CD4-positive, alpha-beta T cell treated with Interleukin-15 for 1 hour (primary cell): ENCODE measurements around the gene ENTPD1.
"Not testable (repeated sequence)": the region's sequence is repeated elsewhere in the genome, so short reads cannot be mapped to it uniquely, and the experiment has no call there.

Experiments
- DNase-seq: peaks from one replicate; pipeline ENCODE4 v3.0.0-alpha.2; 2020

ENTPD1 gene

DNA sequence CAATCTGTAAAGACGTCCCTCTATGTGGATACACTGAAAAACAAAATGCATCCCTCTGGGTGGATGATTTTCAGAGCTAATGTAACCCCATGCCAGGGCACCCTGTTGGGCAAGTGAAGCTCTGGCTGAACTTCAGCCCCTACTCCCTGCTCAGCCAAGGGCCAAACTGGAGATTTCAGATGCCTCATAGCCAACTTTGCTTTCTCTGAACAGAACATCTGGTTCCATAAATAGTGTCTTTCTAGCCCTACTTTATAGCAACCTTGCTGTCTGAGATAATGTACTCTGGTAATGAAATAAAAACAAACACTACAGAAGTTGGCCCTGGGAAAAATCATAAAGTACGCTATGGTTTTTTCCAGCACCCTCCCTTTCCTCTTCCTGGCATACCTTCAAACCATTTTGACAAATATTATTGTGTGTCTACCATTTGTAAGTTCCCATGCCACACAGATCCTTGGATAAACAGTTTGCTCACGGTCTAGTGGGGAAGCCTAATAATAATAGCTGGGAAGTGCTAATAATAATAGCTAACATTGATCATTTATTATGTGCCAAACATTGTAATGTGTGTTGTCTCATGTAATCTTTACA is 3.4 kb downstream of the ENTPD1 start:
- no peak for DNase-seq

DNA sequence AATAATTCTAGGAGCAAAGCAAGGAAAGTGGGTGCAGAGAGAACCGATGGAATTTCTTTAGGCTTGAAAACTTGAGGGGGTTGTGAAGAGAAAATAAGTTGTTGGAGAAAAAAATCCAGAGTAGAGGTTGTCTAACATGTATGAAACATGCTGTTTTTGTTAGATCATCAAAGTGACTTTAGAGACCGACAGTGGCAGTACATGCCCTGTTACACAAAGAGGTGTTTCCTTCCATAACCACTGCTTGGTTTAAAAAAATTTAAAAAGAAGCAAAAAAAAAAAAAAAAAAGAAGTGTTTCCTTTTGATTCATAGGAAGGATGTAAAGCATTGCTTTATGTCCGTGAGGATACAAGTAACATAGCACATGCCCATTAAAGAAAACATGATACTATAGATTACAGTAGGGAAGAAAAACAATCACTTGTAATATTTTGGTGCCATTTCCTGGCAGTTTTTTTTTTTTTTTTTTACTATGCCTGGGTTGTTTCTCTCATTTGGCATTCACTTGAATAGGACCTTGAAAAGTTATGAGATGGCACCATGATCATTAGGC is 6.1 kb downstream of the ENTPD1 start:
- no peak for DNase-seq

DNA sequence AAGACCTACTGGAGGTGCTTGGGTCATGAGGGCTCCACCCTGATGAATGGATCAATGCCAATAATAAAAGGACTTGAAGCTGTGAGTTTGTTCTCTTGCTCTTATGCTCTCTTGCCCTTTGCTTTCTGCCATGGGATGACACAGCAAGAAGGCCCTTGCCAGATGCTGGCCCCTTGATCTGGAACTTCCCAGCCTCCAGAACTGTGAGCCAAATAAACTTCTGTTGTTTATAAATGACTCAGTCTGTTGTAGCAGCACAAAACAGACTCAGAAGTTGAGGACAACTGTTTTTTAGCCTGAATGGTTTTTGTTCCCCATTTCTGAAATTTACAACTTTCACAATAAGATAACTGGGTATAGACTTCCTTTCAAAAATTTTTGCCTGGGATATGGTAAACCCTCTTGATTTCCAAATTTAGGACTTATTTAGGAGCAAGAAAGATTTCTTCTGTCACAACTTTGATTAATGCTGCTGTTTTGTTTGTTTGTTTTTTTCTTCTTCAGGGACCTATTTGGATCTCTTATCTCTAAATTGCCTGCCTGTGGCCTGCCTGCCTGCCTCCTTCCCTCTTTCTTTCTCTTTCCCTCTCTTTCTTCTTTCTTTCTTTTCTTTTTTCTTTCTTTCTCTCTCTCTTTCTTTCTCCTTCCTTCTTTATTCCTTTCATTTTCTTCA is 12.1 kb downstream of the ENTPD1 start:
- peak; percentile 76 for DNase-seq

DNA sequence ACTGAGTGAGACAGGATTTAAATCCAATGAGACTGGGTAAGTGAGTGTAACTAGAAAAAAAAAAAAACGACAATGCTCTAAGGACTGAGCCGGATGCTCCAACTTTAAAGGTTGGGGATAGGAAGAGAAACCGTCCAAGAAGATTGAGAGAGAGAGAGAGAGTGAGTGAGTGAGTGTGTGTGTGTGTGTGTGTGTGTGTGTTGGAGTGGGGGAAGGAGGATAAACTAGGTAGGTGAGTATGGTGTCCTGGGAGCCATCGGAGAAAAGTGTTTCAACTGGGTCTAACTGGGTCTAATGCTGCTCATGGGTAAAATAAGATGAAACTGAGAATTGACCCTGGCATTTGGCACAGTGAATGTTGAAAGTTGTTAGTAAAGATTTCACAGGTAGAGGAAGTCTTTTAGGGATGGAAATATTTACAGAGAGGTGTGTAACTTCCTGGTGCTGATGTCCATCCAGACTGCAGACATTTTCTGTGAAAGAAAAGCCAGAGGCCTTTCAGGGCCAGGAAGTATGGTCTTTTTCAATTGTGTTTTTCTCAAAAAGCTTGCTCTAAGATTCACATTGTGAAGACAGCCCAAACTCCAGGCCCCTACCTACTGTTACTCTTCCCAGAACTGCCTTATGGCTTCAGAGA is 14.2 kb downstream of the ENTPD1 start:
- DNase-seq, result no peak

DNA sequence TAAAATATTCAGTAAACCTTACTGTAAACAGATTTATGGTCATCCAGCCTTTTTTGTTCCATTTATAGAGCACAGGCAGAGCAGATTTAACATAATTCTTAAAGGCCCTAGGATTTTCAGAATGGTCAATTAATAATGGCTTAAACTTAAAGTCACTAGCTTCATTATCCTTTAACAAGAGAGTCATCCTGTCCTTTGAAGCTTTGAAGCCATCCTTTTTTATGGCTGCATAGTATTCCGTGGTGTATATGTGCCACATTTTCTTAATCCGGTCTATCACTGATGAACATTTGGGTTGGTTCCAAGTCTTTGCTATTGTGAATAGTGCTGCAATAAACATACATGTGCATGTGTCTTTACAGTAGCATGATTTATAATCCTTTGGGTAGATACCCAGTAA is 17.5 kb downstream of the ENTPD1 start:
- DNase-seq, result not testable (repeated sequence)

DNA sequence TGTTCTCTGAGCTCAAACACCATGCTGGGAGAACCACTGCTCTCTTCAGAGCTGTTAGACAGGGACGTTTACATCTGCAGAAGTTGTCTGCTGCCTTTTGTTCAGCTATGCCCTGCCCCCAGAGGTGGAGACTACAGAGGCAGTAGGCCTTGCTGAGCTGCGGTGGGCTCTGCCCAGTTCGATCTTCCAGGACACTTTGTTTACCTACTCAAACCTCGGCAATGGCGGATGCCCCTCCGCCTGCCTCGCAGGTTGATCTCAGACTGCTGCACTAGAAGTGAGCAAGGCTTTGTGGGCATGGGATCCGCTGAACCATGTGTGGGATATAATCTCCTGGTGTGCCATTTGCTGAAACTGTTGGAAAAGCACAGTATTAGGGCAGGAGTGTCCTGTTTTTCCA is 21.7 kb downstream of the ENTPD1 start:
- not testable (repeated sequence) for DNase-seq

DNA sequence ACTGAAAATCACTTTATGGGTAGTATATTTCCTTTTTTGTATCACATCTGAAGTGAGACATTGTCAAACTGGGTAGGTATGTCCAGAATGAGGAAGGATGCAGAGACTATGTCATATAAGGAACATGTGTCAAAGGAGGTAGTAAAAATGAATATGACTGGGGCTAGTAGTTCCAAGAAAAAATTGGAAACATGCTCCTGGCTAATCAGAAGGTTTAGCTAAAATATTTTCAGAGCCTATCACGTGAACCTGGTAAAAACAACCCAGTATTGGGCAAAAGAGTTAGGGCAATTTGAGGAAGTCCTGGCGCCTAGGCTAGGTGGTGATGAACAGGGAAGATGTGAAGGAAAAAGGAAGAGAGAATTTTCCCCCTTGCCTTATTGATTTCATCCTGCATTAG is 26.4 kb downstream of the ENTPD1 start:
- DNase-seq, result no peak

DNA sequence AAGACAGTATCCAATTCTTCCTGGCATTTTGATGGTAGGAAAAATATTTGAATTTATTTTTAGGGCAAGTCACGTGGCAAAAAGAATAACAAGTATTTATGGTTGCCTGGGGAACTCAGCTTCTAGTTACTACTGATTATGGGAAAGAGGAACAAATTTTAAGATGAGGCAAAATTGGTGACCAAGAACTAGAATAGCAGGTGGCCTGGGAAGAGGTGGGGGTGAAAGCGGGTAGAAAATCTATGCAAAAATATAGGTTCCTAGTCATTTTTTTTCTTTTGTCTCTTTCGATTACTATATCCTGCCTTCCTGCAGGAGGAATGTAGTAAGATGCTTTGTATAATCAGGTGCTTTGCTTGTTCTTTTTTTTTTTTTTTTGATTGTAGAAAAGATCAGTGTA is 27.8 kb downstream of the ENTPD1 start:
- peak; percentile 38 for DNase-seq

DNA sequence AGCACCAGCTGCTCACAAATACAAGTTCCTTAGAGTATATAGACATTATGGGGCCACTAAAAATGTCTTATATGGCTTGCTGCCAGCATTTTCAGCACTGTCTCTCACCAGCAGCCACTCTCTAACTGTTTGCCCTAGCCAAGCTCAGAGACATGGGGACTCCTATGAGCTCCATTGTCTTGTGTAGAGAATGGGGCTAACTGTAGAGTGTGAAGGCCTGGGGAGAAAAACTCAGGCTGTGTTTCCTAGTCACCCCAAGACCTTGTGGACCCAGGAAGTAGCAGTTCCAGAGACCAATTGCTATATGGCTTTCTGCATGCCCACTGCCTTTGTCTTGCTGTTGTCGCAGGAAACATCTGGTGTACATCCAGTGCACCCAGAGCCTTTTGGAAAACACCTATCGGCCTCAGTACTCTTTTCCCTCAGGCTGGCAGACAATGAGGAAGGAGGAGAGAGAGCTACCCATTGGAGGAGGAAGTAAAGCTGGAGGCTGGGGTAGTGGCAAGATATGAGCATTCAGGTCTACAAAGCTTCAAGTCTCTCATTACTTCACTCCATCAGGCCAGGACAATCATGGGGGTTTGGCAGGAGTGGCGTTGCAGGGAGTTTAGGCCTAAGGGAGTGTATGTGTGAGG is 28.4 kb downstream of the ENTPD1 start:
- DNase-seq, result no peak

DNA sequence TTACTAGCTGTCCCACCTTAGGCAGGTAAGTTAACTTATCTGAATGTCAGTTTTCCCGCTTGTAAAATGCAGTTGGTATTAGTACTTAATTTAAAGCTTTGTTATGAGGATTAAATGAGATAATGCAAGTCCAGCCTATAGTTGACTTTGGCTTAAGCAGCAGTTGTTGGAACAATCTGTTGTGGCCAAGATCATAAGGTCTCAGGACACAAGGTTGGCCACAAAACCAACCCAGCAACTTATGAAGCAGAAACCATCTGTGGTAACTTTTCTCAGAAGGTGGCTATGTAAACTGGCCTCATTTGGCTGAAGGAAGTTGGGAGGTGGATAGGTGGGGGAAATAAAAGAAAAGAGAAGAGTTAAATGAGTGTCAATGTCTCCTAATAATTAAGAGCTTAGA is 29.4 kb downstream of the ENTPD1 start:
- DNase-seq, result no peak

DNA sequence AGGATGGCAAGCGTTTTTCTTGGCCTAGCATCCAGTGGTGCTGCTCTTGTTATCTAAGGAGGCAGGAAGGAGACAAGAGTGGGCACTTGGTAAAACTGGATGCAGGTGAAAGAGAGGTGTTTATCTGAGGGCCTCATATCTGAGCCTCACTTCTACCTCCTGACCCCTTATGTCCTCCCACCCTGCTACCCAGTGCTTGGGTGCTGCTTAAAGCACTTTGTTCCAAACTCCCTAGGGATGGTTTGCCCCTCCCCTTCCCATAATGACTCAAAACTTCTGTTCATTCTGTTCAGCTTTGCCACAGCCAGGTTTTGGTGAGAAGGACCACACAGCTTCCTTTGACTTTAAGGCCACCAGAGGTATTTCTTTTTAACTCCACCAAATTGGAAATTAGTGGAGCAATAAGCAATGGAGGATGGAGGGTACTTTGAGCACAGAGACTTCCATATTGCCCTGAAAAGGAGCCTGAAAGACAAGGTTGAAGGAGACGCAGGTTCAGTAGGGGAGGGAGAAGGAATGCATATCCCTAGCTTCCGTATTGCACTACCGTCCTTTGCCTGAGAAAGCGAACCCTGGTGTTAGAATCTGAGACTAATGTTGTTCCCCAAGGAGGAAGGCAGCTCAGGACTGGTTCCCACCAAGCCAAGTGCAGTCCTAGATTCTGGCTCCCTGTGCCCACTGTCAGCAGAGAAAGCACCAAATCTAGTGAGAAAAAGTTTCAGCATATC is 30.1 kb downstream of the ENTPD1 start:
- DNase-seq, result no peak

DNA sequence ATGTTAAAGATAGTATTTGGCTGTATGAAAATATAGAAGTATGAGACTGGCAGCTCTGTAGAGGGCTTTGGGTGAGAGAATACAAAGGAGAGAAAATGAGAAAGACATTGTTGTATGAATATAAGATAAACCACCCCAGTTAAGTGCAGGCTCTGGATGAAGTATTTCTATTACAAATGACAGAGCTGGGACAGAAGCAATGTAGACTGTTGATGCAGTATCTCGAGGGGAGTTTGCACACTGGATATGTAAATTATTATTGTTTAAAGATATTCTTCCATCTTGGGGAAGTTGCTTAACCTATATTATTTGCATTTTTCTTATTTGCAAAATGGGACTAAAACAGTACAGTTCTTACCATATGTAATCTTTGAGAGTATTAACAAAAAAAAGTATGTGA is 31.5 kb downstream of the ENTPD1 start:
- no peak for DNase-seq

DNA sequence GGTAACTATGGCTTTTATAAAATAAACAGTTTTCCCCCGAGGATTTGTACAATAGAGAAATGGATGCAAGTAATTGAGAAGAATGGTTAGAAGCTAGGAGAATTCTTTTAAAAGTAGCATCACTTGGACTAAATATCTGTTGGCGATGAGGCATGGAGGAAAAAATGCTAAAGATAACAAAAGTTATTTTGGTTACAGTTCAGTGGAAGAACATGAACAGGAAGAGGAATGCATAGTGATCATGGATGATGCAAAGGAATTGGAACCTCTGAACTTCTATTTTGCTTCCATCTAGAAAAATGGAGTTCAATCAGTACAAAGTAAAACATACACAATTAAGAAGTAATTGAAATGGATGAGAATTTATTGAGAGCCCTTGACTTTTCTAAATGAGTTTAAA is 32.9 kb downstream of the ENTPD1 start:
- no peak for DNase-seq

DNA sequence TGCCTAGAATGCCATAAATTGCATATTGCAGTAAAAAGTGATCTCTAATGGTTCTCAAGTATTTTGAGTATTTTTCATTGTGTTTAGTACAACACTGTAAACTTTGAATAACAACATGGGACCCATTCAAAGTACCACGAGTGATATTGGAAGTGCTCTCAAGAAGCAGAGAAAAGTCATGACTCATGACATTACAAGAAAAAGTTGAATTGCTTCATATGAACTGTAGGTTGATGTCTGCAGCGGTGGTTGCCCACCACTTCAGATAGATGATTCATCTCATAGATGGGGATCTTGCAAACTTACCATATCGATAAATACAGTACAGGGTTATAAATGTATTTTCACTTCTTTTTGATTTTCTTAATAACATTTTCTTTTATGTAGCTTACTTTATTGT is 33.9 kb downstream of the ENTPD1 start:
- DNase-seq, result no peak

DNA sequence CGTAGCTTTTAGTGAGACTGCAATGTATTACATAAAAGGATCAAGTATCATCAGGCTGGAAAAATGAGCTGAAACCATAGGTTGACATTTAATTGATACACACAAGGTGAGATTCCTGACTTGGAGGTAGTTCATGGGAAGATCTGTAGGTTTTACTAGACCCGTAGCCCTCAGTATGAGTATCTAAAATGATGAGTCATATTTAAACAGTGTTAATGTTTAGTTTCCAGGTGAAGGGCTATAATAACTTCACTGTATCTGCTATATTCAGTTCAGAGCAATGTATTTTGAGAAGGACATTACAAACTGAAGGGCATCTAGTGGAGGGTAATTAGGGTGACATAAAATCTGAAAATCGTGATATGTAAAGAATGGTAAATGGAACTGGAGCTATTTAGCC is 35.0 kb downstream of the ENTPD1 start:
- no peak for DNase-seq

DNA sequence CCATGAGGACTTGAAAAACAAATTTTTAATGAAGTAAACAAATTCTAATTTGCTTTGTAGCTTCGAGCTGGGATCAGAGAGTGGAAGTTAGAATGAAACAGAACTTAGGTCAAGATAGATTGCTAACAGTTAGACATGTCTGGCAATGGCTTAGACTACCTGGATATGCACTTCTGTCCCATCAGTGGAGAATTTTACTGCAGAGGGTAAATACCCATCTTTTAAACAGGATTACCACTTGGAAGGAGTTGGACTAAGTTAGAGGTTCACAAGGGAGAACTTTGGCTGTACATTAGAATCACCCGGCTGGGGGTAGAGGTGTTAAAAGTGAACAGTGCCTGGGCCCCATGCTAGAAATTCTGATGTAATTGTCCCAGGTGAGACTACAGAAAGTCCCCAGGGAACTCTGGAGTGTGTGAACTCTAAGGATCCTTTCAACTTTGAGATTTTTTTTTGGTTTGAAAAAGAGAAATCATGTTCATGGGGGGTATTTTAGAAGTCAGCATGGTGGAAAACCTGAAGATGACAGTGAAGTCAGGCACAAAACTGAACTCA is 35.5 kb downstream of the ENTPD1 start:
- no peak for DNase-seq

DNA sequence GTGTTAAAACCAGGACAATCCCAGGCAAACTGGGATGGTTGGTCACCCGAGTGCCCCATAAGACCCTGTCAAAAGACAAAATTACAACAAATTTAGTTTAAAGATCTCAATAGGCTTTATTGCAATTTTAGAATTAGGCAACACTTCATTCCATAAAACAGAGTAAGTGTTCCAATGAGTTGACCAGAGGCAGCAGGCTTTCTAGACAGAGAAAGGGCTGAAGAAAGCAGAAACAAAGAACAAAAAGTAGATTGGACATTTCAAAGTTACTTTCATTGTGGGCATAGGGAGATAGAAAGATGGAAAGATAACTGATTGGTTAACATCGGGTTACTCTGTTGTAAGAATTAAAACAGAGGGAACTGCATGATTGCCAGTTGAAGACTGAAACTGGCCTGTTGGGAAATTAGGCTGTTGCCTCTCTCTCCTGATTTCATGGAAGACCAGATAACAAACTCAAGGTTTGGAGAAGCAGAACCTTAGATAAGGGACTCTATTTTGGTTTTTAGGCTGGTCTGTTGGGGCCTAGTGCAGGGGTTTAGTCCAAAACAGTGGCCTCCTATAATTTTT is 36.3 kb downstream of the ENTPD1 start:
- DNase-seq, result no peak

DNA sequence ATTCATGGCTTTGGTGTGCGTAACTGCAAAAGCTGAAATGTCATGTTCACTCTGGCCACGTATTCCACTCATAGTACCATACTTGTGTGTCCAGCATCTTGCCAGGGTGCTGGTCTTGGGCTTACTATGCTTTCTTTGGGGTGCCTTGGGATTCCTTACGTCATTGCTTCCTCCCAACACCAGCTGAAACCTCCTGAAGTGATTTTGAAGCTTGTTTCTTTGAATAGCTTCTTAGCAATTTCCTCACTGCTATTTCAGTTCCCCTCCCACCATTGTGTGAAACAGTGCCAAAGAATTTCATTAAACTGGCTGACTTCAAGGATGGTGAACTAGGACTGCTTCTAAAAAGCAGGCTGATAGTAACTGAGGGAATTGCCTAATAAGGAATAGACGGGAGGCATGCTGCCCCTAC is 36.9 kb downstream of the ENTPD1 start:
- DNase-seq, result no peak

DNA sequence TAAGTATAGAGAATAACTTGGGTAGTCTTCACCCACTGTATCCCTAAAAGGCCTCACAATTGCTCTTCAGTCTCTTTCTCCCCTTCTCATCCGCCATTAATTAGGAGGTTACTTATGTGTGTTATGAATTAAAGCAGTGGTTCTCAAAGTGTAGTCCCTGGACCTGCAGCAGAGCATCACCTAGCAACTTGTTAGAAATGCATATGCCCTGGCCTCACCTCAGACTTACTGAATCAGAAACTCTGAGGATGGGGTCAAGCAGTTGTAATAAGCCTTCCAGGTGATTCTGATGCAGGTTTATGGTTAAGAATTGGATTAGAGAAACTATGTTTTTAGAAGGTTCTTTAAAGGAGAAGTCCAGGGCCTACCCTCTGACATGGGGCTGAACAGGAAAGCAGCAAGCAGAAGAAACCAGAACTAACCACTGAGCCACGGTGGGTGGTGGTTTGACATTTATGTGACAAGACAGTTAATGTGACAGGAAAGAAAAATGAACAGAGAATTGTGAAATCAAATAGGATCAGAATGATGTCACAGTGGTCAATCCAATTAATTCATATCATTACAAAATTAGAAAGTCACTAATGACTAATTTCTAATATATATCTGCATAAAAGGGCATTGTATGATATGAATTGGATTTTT is 37.6 kb downstream of the ENTPD1 start:
- DNase-seq, result peak; percentile 67

DNA sequence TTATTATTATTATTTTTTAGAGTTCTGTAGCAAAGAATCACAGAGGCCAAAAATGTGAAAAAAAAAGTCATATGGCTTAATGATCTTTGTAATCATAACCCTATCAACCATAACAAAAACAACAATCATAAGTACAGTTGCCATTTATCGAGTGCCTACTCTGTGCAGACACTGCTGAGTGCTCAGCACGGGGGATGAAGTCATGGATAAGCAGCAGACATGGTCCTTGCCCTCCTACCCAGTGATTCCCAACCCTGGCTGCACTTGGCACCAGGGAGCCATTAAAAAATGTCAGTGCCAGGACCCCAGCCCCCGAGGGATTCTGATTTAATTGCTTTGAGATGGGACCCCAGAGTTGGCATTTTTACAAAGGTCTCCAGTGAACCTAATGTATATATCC is 38.2 kb downstream of the ENTPD1 start:
- no peak for DNase-seq

DNA sequence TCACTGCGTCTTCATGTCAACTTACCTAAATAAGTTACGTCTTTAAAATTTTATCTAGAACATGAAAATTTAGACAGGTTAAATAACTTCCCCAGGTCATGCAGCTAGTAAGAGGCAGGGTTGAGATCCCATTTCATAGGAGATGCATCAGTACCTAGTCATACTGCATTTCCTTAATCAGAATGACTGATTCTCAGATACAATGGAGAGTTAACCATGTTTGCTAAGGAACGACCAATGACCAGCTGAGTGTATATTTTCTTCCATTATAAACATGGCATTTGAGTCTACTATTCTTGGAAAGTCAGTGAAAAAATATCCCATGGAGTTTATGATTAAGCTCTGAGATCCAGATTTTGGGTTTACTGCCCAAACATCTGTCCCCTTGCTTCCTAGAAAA is 39.6 kb downstream of the ENTPD1 start:
- DNase-seq, result no peak

DNA sequence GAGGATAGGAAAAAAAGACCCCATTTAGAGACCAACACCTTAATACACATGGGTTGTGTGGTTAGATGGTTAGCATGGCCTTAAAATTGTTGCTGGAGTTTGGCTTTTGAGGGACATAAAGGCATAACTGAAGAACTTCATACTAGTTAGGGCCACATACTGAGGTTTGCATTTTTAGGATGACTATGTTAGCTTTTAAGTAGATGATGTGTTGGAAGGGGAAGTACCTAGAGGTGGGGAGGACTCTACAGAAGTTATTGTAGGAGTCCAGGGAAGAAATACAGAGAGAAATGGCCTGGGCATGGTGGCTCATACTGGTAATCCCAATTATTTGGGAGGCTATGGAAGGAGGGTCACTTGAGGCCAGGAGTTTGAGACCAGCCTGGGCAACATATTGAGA is 40.5 kb downstream of the ENTPD1 start:
- DNase-seq, result no peak
